ENCODE measurements around the gene PSMD5.
A peak's percentile ranks its signal among the peaks of the same experiment; 100 is the strongest.

The PSMD5 gene

DNA sequence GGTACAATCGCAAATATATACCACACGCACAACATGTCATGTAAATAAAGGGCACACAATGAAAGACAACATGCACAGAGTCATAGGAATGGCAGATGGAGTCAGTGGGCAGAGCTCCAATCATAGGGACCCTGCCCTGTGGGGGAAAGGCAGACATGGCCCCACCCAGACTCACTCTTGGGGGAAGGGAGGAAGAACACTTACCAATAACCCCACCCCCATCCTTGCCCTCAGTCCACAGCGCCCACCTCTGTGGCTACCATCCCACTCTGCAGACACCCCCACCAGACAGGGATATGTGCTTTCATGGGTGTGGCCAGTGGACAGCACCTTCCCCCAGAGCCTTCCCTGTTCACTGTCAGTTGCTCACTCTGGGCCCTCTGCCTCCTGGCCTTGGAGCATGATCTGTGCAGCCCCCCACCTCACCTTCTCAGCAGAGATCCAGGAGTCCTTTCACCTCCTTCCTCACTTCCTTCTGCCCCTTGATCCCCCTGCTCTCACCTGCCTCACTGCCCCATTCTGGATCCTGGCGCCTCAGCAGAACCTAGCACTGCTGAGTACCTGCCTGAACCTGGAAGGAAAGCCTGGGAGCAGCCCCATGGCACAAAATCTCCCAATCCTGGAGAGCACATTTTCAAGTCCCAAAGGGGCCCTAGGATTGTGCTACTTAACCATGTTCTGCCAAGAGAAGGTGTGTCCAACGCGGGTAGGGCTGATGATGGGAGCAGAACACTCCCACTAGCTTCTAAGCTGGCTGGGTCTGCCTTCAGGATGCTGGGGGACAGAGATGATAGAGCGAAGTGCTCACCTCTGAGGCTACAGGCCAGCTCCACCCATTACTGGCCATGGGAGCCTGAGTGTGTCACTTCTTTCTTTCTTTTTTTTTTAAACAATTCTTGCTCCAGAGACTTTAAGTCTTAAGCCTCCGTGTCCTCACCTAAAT lies 35.7 kb upstream of the PSMD5 start:
- Mint-ChIP-seq H3K4me1 (peaks cover 85% of the 10 kb centered on the region), H3K27ac (peak overlapping the region; percentile 97), H3K36me3 (ENCODE audit: low read depth) (peaks cover 32% of the 10 kb centered on the region), H3K27me3 (no peaks in the 10 kb centered on the region), H3K9me3 (no peaks in the 10 kb centered on the region), H3K4me3 (peak overlapping the region; percentile 91)
- peak; percentile 56 for DNase-seq
- peak; percentile 22 for ATAC-seq

DNA sequence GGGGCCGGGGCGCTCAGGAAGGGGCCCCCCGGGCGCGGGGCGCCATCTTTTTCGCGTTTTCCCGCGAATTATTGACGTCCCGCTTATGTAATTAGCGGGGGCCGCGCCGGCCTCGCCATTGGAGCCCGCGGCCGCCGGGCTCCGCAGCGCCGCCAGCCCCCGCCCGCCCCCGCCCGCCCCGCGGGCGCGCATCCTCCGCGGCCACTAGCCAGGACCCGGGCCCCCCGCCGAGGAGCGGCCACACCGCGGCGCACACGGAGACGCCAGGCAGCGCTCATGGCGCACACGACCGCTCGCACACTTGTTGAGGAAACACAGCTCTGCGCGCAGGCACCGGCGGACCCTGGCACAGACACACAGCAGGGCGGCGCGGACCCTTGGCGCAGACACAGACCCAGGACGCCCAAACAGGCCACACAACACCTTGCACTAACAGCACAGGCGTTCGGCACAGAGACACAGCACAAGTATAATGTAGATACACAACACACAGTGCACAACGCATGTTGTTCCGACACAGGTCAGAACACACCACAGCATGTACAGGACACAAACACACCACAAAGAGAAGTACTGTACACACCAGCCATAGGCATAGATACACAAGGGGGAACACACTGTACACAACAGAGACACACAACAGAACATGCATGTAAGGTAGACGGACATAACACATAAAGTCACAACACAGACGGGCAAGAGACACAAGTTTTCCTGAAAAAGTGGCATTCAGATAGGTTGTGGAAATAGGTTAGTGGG lies 34.7 kb upstream of the PSMD5 start:
- ATAC-seq (peak; percentile 26), DNase-seq (peak; percentile 83)
- H3K27ac Mint-ChIP-seq: peak overlapping the region; percentile 97
- H3K27me3 Mint-ChIP-seq: no peaks in the 10 kb centered on the region
- peak overlapping the region; percentile 91 for H3K4me3 Mint-ChIP-seq
- no peaks in the 10 kb centered on the region for H3K9me3 Mint-ChIP-seq
- H3K4me1 Mint-ChIP-seq: peaks cover 84% of the 10 kb centered on the region
- peaks cover 42% of the 10 kb centered on the region for H3K36me3 Mint-ChIP-seq (ENCODE audit: low read depth)

- peaks cover 84% of the 10 kb centered on the region for H3K4me1 Mint-ChIP-seq
- no peaks in the 10 kb centered on the region for H3K27me3 Mint-ChIP-seq
- peak within 1 kb of the TSS; percentile 97 for H3K27ac Mint-ChIP-seq
- peaks cover 48% of the 10 kb centered on the region for H3K36me3 Mint-ChIP-seq (ENCODE audit: low read depth)
- H3K9me3 Mint-ChIP-seq: no peaks in the 10 kb centered on the region
- ATAC-seq (peak; percentile 18), DNase-seq (peak; percentile 66)
- H3K4me3 Mint-ChIP-seq: peak within 1 kb of the TSS; percentile 91
Observed at GRCh38 chr9:120876842-120877240, 34.1 kb upstream of the PSMD5 start, which contains the start of gene PHF19. Gene PHF19, minus strand, starts transcription at chr9:120877188. Its CDS starts 2,447 bp downstream, at chr9:120874741.

- peak; percentile 48 for ATAC-seq
- peaks cover 81% of the 10 kb centered on the region for H3K4me1 Mint-ChIP-seq
Observed at GRCh38 chr9:120875954-120876841, 33.5 kb upstream of the PSMD5 start.

GRCh38 chr9:120875643-120875953 lies 32.9 kb upstream of the PSMD5 start:
- peak overlapping the region; percentile 95 for H3K27ac Mint-ChIP-seq
- H3K4me3 Mint-ChIP-seq: peak overlapping the region; percentile 89
- ATAC-seq (no peak), DNase-seq (no peak)
- H3K27me3 Mint-ChIP-seq: no peaks in the 10 kb centered on the region
- H3K9me3 Mint-ChIP-seq: no peaks in the 10 kb centered on the region
- H3K36me3 Mint-ChIP-seq (ENCODE audit: low read depth): peaks cover 56% of the 10 kb centered on the region
- H3K4me1 Mint-ChIP-seq: peaks cover 80% of the 10 kb centered on the region

More at GRCh38 chr9:120875954-120876841, 33.5 kb upstream of the PSMD5 start:
- H3K36me3 Mint-ChIP-seq (ENCODE audit: low read depth): peaks cover 53% of the 10 kb centered on the region
- peak overlapping the region; percentile 95 for H3K27ac Mint-ChIP-seq
- no peaks in the 10 kb centered on the region for H3K27me3 Mint-ChIP-seq
- H3K4me3 Mint-ChIP-seq: peak overlapping the region; percentile 89
- peak; percentile 92 for DNase-seq
- no peaks in the 10 kb centered on the region for H3K9me3 Mint-ChIP-seq

- DNase-seq (no peak), ATAC-seq (no peak)
- H3K36me3 Mint-ChIP-seq (ENCODE audit: low read depth): peaks cover 56% of the 10 kb centered on the region
- no peaks in the 10 kb centered on the region for H3K27me3 Mint-ChIP-seq
- peaks cover 79% of the 10 kb centered on the region for H3K4me1 Mint-ChIP-seq
- peak overlapping the region; percentile 95 for H3K27ac Mint-ChIP-seq
- no peaks in the 10 kb centered on the region for H3K9me3 Mint-ChIP-seq
- H3K4me3 Mint-ChIP-seq: peak overlapping the region; percentile 89
Observed at GRCh38 chr9:120875195-120875565, 32.5 kb upstream of the PSMD5 start.

DNA sequence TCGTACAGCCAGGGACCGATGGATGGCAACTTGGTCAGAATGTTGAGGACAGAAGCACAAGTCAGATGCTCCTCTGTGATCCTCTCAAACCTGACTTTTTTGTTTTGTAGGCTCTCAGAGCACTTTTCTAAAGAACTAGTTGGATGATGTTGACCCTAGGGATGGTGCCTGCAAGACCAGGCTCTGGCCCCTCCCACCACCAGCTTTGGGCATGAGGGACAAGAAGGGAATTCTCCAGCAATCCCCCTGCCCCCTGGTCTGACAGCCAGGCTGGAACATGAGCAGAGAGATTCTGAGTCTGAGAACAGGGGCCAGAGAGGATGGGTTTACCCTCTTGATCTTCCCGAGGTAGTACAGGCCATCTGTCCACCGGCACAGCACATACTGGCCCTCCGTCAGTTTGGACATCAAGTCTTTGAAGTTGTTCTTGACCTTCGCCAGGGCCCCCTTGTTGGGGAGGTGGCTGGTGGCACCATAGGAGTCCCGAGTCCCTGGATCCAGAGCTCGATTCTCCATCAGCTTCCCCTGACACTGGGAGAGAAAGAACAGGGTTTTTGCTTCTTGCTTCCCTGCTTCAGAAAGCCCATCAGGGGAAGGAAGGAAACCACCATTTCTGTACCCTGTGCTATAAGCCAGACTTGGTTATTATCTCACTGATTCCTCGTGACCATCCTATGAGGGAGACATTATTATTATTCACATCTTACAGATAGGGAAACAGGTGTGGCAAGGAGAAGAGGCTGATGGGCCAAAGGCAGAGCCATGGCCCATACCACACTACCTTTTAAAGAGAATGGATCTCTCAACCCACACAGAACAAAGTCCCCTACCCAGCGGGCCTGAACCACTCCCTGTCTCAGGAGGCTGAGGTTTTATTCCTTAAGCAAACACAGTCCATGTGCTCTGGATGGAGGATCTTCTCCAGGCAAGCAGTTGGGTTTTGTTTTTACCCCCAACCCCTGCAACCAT lies 31.8 kb upstream of the PSMD5 start:
- ATAC-seq: no peak
- H3K4me1 Mint-ChIP-seq: peaks cover 79% of the 10 kb centered on the region
- H3K36me3 Mint-ChIP-seq (ENCODE audit: low read depth): peaks cover 62% of the 10 kb centered on the region

DNA sequence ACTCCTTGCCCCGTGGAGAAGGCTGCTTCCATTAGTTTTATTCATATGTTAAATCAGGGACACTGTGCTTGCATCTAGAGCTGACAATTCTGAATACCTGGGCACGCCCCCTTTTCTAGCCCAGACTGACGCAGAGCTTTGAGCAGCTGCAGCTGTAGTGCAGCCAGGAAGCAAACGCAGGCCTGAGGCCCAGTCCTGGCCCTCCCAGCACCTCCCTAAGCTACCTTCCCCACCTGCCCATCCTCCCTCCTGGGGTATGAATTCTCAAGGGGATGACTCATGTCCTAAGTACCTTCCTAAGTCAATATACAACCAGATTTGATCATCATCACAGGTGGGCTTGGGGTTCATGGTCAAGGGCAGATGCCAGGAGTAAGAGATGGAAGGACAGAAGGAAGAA lies 30.8 kb upstream of the PSMD5 start:
- Mint-ChIP-seq H3K27ac (peak overlapping the region; percentile 95), H3K9me3 (no peaks in the 10 kb centered on the region), H3K27me3 (no peaks in the 10 kb centered on the region), H3K4me1 (peaks cover 75% of the 10 kb centered on the region), H3K4me3 (peak overlapping the region; percentile 89), H3K36me3 (ENCODE audit: low read depth) (peaks cover 66% of the 10 kb centered on the region)
- ATAC-seq (no peak), DNase-seq (no peak)

More for the DNA sequence above, 31.8 kb upstream of the PSMD5 start:
- no peak for DNase-seq
- no peaks in the 10 kb centered on the region for H3K27me3 Mint-ChIP-seq
- H3K27ac Mint-ChIP-seq: peak overlapping the region; percentile 95
- H3K4me3 Mint-ChIP-seq: peak overlapping the region; percentile 89
- H3K9me3 Mint-ChIP-seq: no peaks in the 10 kb centered on the region

- DNase-seq (no peak), ATAC-seq (no peak)
- peaks cover 75% of the 10 kb centered on the region for H3K4me1 Mint-ChIP-seq
- no peak overlapping the region for H3K4me3 Mint-ChIP-seq
- no peaks in the 10 kb centered on the region for H3K9me3 Mint-ChIP-seq
- peaks cover 70% of the 10 kb centered on the region for H3K36me3 Mint-ChIP-seq (ENCODE audit: low read depth)
- peak overlapping the region; percentile 95 for H3K27ac Mint-ChIP-seq
- no peaks in the 10 kb centered on the region for H3K27me3 Mint-ChIP-seq
Observed at GRCh38 chr9:120872791-120873502, 30.2 kb upstream of the PSMD5 start.

GRCh38 chr9:120870206-120870605 lies 27.5 kb upstream of the PSMD5 start:
- Mint-ChIP-seq H3K27me3 (no peaks in the 10 kb centered on the region), H3K4me3 (peak overlapping the region; percentile 85), H3K36me3 (ENCODE audit: low read depth) (peaks cover 75% of the 10 kb centered on the region), H3K27ac (peak overlapping the region; percentile 69), H3K9me3 (no peaks in the 10 kb centered on the region), H3K4me1 (peaks cover 63% of the 10 kb centered on the region)
- no peak for ATAC-seq
- DNase-seq: peak; percentile 17

DNA sequence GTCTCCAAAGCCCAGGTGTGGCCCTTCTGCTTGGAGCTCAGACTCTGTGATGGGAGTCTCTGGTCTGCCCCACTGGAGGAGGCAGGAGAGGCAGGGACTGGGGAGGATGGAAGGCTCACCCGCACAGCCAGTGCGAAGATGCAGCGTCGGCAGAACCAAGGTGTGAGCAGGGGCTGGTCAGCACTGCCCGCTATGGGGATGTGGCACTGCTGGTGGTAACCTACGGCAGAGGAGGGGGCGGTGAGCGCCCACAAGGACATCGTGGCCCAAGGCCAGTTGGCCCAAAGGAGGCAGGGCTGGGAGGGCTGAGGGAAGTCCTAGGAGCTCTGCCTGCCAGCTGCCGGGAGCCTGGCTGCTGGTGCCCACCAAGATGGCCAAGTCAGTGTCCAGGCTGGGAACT lies 27.0 kb upstream of the PSMD5 start:
- Mint-ChIP-seq H3K27ac (peak overlapping the region; percentile 92), H3K27me3 (no peaks in the 10 kb centered on the region), H3K9me3 (no peaks in the 10 kb centered on the region), H3K36me3 (ENCODE audit: low read depth) (peaks cover 72% of the 10 kb centered on the region), H3K4me3 (peak overlapping the region; percentile 85), H3K4me1 (peaks cover 58% of the 10 kb centered on the region)
- no peak for ATAC-seq
- no peak for DNase-seq

- no peak for DNase-seq
- Mint-ChIP-seq H3K27ac (peak overlapping the region; percentile 92), H3K4me3 (peak overlapping the region; percentile 85), H3K4me1 (peaks cover 54% of the 10 kb centered on the region), H3K9me3 (no peaks in the 10 kb centered on the region), H3K27me3 (no peaks in the 10 kb centered on the region), H3K36me3 (ENCODE audit: low read depth) (peaks cover 68% of the 10 kb centered on the region)
- no peak for ATAC-seq
Observed at GRCh38 chr9:120869360-120869687, 26.6 kb upstream of the PSMD5 start.
